ENCODE results near the gene DNAH3.

The DNAH3 gene

GRCh38 chr16:20901068-20901435 lies 249.6 kb downstream of the DNAH3 start:
- no peak for DNase-seq (ENCODE audit: low spot score)
- in situ Hi-C loops (cut with MboI; ENCODE audit: low pct_unique_long_range_greater_than_20kb, low sequenced_read_pairs, unreplicated experiment), result no loop called here
- no peak for TF ChIP-seq CTCF (IDR thresholded peaks at IDR 0.05; ENCODE audit: extremely low read depth, insufficient read depth, missing control alignments)

- in situ Hi-C loops (cut with MboI; ENCODE audit: low pct_unique_long_range_greater_than_20kb, low sequenced_read_pairs, unreplicated experiment), result no loop called here
- no peak for TF ChIP-seq CTCF (IDR thresholded peaks at IDR 0.05; ENCODE audit: extremely low read depth, insufficient read depth, missing control alignments)
Measured at GRCh38 chr16:20900299-20901067, 250.2 kb downstream of the DNAH3 start, which contains the start of the genes DCUN1D3 and LYRM1. Gene DCUN1D3 (minus strand): TSS chr16:20900358. CDS start chr16:20862538, 37,820 bp downstream. Gene LYRM1 (plus strand): TSS chr16:20900771. CDS start chr16:20915556, 14,785 bp downstream.

GRCh38 chr16:20899477-20900298 lies 251.0 kb downstream of the DNAH3 start:
- in situ Hi-C loops (cut with MboI; ENCODE audit: low pct_unique_long_range_greater_than_20kb, low sequenced_read_pairs, unreplicated experiment), result no loop called here
- TF ChIP-seq CTCF (IDR thresholded peaks at IDR 0.05; ENCODE audit: extremely low read depth, insufficient read depth, missing control alignments), result no peak
- DNase-seq (ENCODE audit: low spot score), result peak; percentile 52

More at GRCh38 chr16:20900299-20901067, 250.2 kb downstream of the DNAH3 start, which contains the start of the genes DCUN1D3 and LYRM1:
- peak; percentile 93 for DNase-seq (ENCODE audit: low spot score)

GRCh38 chr16:20899071-20899470 lies 251.6 kb downstream of the DNAH3 start:
- no peak for TF ChIP-seq CTCF (IDR thresholded peaks at IDR 0.05; ENCODE audit: extremely low read depth, insufficient read depth, missing control alignments)
- DNase-seq (ENCODE audit: low spot score), result no peak
- in situ Hi-C loops (cut with MboI; ENCODE audit: low pct_unique_long_range_greater_than_20kb, low sequenced_read_pairs, unreplicated experiment), result no loop called here

- TF ChIP-seq CTCF (IDR thresholded peaks at IDR 0.05; ENCODE audit: extremely low read depth, insufficient read depth, missing control alignments), result no peak
- DNase-seq (ENCODE audit: low spot score), result no peak
- in situ Hi-C loops (cut with MboI; ENCODE audit: low pct_unique_long_range_greater_than_20kb, low sequenced_read_pairs, unreplicated experiment), result no loop called here
Measured at GRCh38 chr16:20897922-20898321, 252.7 kb downstream of the DNAH3 start.

GRCh38 chr16:20897253-20897897 lies 253.3 kb downstream of the DNAH3 start:
- no peak for DNase-seq (ENCODE audit: low spot score)
- in situ Hi-C loops (cut with MboI; ENCODE audit: low pct_unique_long_range_greater_than_20kb, low sequenced_read_pairs, unreplicated experiment), result no loop called here
- no peak for TF ChIP-seq CTCF (IDR thresholded peaks at IDR 0.05; ENCODE audit: extremely low read depth, insufficient read depth, missing control alignments)

Data from GM13977 (cell line).